OCI-LY1 (cell line): ENCODE data around the gene AP3D1.
A peak's percentile ranks its signal among the peaks of the same experiment; 100 is the strongest.

ENCODE experiments used
- H2AFZ ChIP-seq: fragments of 200-600 bp; sonication (generic), shearing (Covaris generic); 2 replicates; pipeline ENCODE4 v1.6.0; 2014; ENCODE audit warnings: antibody characterized with exemption, mild to moderate bottlenecking, low read length
- H3F3A ChIP-seq: fragments of 200-600 bp; sonication (generic), shearing (Covaris generic); 2 replicates; pipeline ENCODE4 v1.6.0; 2014; ENCODE audit warnings: mild to moderate bottlenecking, antibody characterized with exemption, low read length, moderate library complexity; ENCODE audit not compliant: insufficient read depth
- H3K27ac ChIP-seq: fragments of 200-600 bp; sonication (generic); 2 replicates; pipeline ENCODE4 v1.5.1; 2014; ENCODE audit warnings: low read length, mixed run types, mild to moderate bottlenecking, low read depth; ENCODE audit not compliant: poor library complexity, severe bottlenecking
- H3K27me3 ChIP-seq: fragments of 200-600 bp; sonication (generic); 2 replicates; pipeline ENCODE4 v1.6.0; 2014; ENCODE audit warnings: antibody characterized with exemption, mild to moderate bottlenecking, low read length, moderate library complexity; ENCODE audit not compliant: insufficient read depth
- H3K36me3 ChIP-seq: fragments of 200-600 bp; sonication (generic); 2 replicates; pipeline ENCODE4 v1.6.1; 2014; ENCODE audit warnings: mild to moderate bottlenecking, antibody characterized with exemption, low read length, moderate library complexity, mixed read lengths; ENCODE audit not compliant: insufficient read depth
- H3K4me1 ChIP-seq: fragments of 200-600 bp; sonication (generic); 2 replicates; pipeline ENCODE4 v1.5.1; 2014; ENCODE audit warnings: mild to moderate bottlenecking, low read length, moderate library complexity; ENCODE audit not compliant: insufficient read depth, severe bottlenecking
- H3K4me2 ChIP-seq: fragments of 200-600 bp; sonication (generic), shearing (Covaris generic); 2 replicates; pipeline ENCODE4 v1.6.1; 2014; ENCODE audit warnings: low read length
- H3K4me3 ChIP-seq: fragments of 200-600 bp; sonication (generic); 2 replicates; pipeline ENCODE4 v1.5.1; 2014; ENCODE audit warnings: low read length, low read depth, mild to moderate bottlenecking, mixed read lengths; ENCODE audit not compliant: poor library complexity, severe bottlenecking
- H3K79me2 ChIP-seq: fragments of 200-600 bp; shearing (Covaris generic); 2 replicates; pipeline ENCODE4 v1.6.1; 2016; ENCODE audit warnings: mixed run types, low read length, mixed read lengths; ENCODE audit not compliant: insufficient read depth
- H3K9ac ChIP-seq: fragments of 200-600 bp; sonication (generic), shearing (Covaris generic); 2 replicates; pipeline ENCODE4 v1.6.1; 2014; ENCODE audit warnings: mild to moderate bottlenecking, low read length, mixed read lengths
- H3K9me2 ChIP-seq: fragments of 200-600 bp; sonication (generic), shearing (Covaris generic); 2 replicates; pipeline ENCODE4 v1.6.1; 2014; ENCODE audit warnings: low read depth, mild to moderate bottlenecking, low read length, mixed read lengths
- H3K9me3 ChIP-seq: fragments of 200-600 bp; shearing (Covaris generic); 2 replicates; pipeline ENCODE4 v1.6.1; 2014; ENCODE audit warnings: low read length, mixed read lengths
- H4K20me1 ChIP-seq: fragments of 200-600 bp; sonication (generic), shearing (Covaris generic); 2 replicates; pipeline ENCODE4 v1.6.0; 2016; ENCODE audit warnings: mild to moderate bottlenecking, low read length; ENCODE audit not compliant: insufficient read depth
- EZH2 ChIP-seq: fragments of 200-600 bp; sonication (generic), shearing (Covaris generic); IDR thresholded peaks from 2 replicates; pipeline ENCODE4 v1.8.0; 2017; ENCODE audit warnings: borderline replicate concordance, mixed run types, mild to moderate bottlenecking, antibody characterized with exemption, low read length, moderate library complexity, mixed read lengths
- TF ChIP-seq, protein P1 (sequence below): fragments of 200-600 bp; sonication (generic), shearing (Covaris generic); IDR thresholded peaks from 2 replicates; pipeline ENCODE4 v1.5.1; 2017; ENCODE audit warnings: mild to moderate bottlenecking, antibody characterized with exemption, low read length, moderate library complexity, mixed read lengths

AP3D1 gene

GRCh38 chr19:2072757-2073551, 78.4 kb downstream of the AP3D1 start:
- TF ChIP-seq, protein P1, sequence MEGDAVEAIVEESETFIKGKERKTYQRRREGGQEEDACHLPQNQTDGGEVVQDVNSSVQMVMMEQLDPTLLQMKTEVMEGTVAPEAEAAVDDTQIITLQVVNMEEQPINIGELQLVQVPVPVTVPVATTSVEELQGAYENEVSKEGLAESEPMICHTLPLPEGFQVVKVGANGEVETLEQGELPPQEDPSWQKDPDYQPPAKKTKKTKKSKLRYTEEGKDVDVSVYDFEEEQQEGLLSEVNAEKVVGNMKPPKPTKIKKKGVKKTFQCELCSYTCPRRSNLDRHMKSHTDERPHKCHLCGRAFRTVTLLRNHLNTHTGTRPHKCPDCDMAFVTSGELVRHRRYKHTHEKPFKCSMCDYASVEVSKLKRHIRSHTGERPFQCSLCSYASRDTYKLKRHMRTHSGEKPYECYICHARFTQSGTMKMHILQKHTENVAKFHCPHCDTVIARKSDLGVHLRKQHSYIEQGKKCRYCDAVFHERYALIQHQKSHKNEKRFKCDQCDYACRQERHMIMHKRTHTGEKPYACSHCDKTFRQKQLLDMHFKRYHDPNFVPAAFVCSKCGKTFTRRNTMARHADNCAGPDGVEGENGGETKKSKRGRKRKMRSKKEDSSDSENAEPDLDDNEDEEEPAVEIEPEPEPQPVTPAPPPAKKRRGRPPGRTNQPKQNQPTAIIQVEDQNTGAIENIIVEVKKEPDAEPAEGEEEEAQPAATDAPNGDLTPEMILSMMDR, result no peak
- no peak for TF ChIP-seq EZH2
- Histone ChIP-seq H3K4me1 (peaks cover 40% of the 10 kb centered on the region), H3K27ac (peak overlapping the region; percentile 75), H3K9me2 (no peaks in the 10 kb centered on the region), H3F3A (no peaks in the 10 kb centered on the region), H3K27me3 (no peaks in the 10 kb centered on the region), H3K36me3 (peaks cover 45% of the 10 kb centered on the region), H3K4me3 (no peak overlapping the region), H3K9me3 (no peaks in the 10 kb centered on the region), H2AFZ (no peak overlapping the region), H3K79me2 (no peaks in the 10 kb centered on the region), H4K20me1 (no peaks in the 10 kb centered on the region), H3K4me2 (no peak overlapping the region), H3K9ac (no peak overlapping the region)

GRCh38 chr19:2070986-2071673, 80.2 kb downstream of the AP3D1 start:
- Histone ChIP-seq H3F3A (no peaks in the 10 kb centered on the region), H3K4me1 (peaks cover 24% of the 10 kb centered on the region)

DNA sequence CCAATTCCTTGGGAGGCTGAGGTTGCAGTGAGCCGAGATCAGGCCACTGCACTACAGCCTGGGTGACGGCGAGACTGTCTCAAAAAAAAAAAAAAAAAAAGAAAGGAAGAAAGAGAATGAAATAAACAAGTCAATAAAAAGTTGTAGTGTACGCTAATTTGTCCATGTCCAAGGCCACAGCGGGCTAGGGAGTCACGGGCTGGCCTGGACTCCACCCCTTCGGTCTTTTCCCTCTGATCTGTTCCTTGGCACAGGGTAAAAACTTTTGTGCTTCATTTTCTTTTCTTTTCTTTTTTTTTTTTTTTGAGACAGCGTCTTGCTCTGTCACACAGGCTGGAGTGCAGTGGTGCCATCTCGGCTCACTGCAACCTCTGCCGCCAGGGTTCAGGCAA, 80.9 kb downstream of the AP3D1 start:
- no peaks in the 10 kb centered on the region for H4K20me1 ChIP-seq
- no peak overlapping the region for H3K9ac ChIP-seq
- no peaks in the 10 kb centered on the region for H3K79me2 ChIP-seq
- H3K4me1 ChIP-seq, result peaks cover 18% of the 10 kb centered on the region
- no peaks in the 10 kb centered on the region for H3K9me2 ChIP-seq
- peaks cover 28% of the 10 kb centered on the region for H3K36me3 ChIP-seq
- no peak overlapping the region for H3K27ac ChIP-seq
- H3K4me2 ChIP-seq, result no peak overlapping the region
- H2AFZ ChIP-seq, result no peak overlapping the region
- H3K27me3 ChIP-seq, result no peaks in the 10 kb centered on the region
- no peak overlapping the region for H3K4me3 ChIP-seq
- H3K9me3 ChIP-seq, result no peaks in the 10 kb centered on the region
- H3F3A ChIP-seq, result no peaks in the 10 kb centered on the region
- TF ChIP-seq, protein P1, result no peak
- no peak for TF ChIP-seq EZH2

More at GRCh38 chr19:2070986-2071673, 80.2 kb downstream of the AP3D1 start:
- Histone ChIP-seq H3K9ac (no peak overlapping the region), H3K9me2 (no peaks in the 10 kb centered on the region), H3K27ac (no peak overlapping the region), H4K20me1 (no peaks in the 10 kb centered on the region), H3K4me2 (no peak overlapping the region), H3K36me3 (peaks cover 32% of the 10 kb centered on the region), H2AFZ (no peak overlapping the region), H3K9me3 (no peaks in the 10 kb centered on the region), H3K4me3 (no peak overlapping the region), H3K79me2 (no peaks in the 10 kb centered on the region), H3K27me3 (no peaks in the 10 kb centered on the region)
- no peak for TF ChIP-seq EZH2
- TF ChIP-seq, protein P1, result no peak
